ENCODE measurements around the gene NAT14. TPM values are rescaled to one million over a fixed set of nuclear protein-coding genes. Genes with fewer than 3 reads are reported as not detected.

NAT14 gene
- total and polyA plus RNA-seq, 2 donors (not counting 3 experiments of a cell fraction or from before 2014, with no cell fraction given), result 39.1 to 44.7 TPM

GRCh38 chr19:55481148-55481793 is 3.7 kb upstream of the NAT14 start:
- Histone ChIP-seq H3K27me3 (ENCODE audit: control insufficient read depth in 2 of 2, insufficient read depth in 2 of 2, low read length in 2 of 2) (no peaks in the 10 kb centered on the region), H2AFZ (ENCODE audit: low read depth, low read length) (no peak overlapping the region), H3K4me1 (ENCODE audit: control insufficient read depth, extremely low read depth, insufficient read depth, low read length) (peaks cover 20% of the 10 kb centered on the region), H3K4me2 (ENCODE audit: insufficient read depth, low read length) (no peak overlapping the region), H3K9me3 (replicated peaks; ENCODE audit: control insufficient read depth, insufficient read depth, low read length) (no peaks in the 10 kb centered on the region), H3K4me3 (replicated peaks in 1 of 3; ENCODE audit: insufficient read depth in 1 of 3, low read depth in 1 of 3, low read length in 3 of 3) (no peak overlapping the region), H3K27ac (ENCODE audit: insufficient read depth, low read depth, low read length) (no peak overlapping the region), H3K36me3 (ENCODE audit: control insufficient read depth in 2 of 2, extremely low read depth in 1 of 2, insufficient read depth in 2 of 2, low read length in 2 of 2) (peaks cover 0 to 3% of the 10 kb centered on the region in 2 experiments), H3K9me1 (replicated peaks; ENCODE audit: control insufficient read depth, extremely low read depth, insufficient read depth, low read length) (no peaks in the 10 kb centered on the region), H4K20me1 (replicated peaks; ENCODE audit: control insufficient read depth, extremely low read depth, insufficient read depth, low read length) (no peaks in the 10 kb centered on the region), H3K79me2 (ENCODE audit: control insufficient read depth, insufficient read depth, low read length) (peaks cover 19% of the 10 kb centered on the region), H3K9ac (replicated peaks; ENCODE audit: extremely low read depth, insufficient read depth, low read length) (no peak overlapping the region)
- ChIA-PET POLR2A (no interaction called here), CTCF (interaction anchor here (1.4 kb wide), 1 partner anchor 14 kb away, joined by 5 read pairs; no protein-coding TSS in a partner anchor)
- no TSS peak for BruUV-seq (replicated peaks)
- intact Hi-C loops (cut with micrococcal nuclease) (no loop called here), dilution Hi-C loops (cut with MboI; ENCODE audit: extremely low pct_ligation_motif_present, low sequenced_read_pairs) (no loop called here)
- TF ChIP-seq GATA2 (IDR thresholded peaks at IDR 0.05; ENCODE audit: insufficient read depth, insufficient read length, low read depth, low read length), result no peak
- no peak for TF ChIP-seq CTCF (IDR thresholded peaks at IDR 0.05; ENCODE audit: extremely low read depth in 1 of 2, insufficient read depth in 1 of 2, low read depth in 1 of 2, low read length in 2 of 2)
- TF ChIP-seq POLR2A (IDR thresholded peaks at IDR 0.05; ENCODE audit: low read depth, low read length), result no peak
- TF ChIP-seq FOS (IDR thresholded peaks at IDR 0.05; ENCODE audit: borderline replicate concordance, insufficient read depth, low read length), result no peak
- TF ChIP-seq MAX (IDR thresholded peaks at IDR 0.05; ENCODE audit: insufficient read depth, insufficient read length), result no peak
- TF ChIP-seq JUN (IDR thresholded peaks at IDR 0.05; ENCODE audit: borderline replicate concordance, insufficient read depth, insufficient read length, low read depth), result no peak
- no peak for FAIRE-seq
- no peak for DNase-seq (ENCODE audit: low read depth, low spot score)
